Vagina (tissue), 2 donors: ENCODE data around the gene DBH. TPM values are rescaled to one million over a fixed set of nuclear protein-coding genes. Genes with fewer than 3 reads are reported as not detected.
"Not testable (repeated sequence)": the region's sequence is repeated elsewhere in the genome, so short reads cannot be mapped to it uniquely, and the experiment has no call there.

Experiments used
- DNase-seq, 2 donors: peaks; one replicate each; pipeline ENCODE4 v3.0.0-alpha.2; 2017; ENCODE audit errors: extremely low spot score in 2 of 2
- H3K27ac ChIP-seq: fragments of 200-600 bp; sonication (generic); one replicate; pipeline ENCODE4 v1.5.1; 2019
- H3K27me3 ChIP-seq: fragments of 200-600 bp; sonication (generic); one replicate; pipeline ENCODE4 v1.5.1; 2019
- H3K36me3 ChIP-seq, 2 donors: fragments of 200-600 bp; sonication (generic); one replicate each; pipeline ENCODE4 v1.5.1; 2017 to 2019
- H3K4me1 ChIP-seq: fragments of 200-600 bp; sonication (generic); one replicate; pipeline ENCODE4 v1.5.1; 2019
- H3K4me3 ChIP-seq, 2 donors: fragments of 200-600 bp; sonication (generic); 1 replicate in 1 of 2; 2 replicates in 1 of 2; pipeline ENCODE4 v1.5.1; 2016 to 2019
- H3K9me3 ChIP-seq: fragments of 200-600 bp; sonication (generic); one replicate; pipeline ENCODE4 v1.5.1; 2019
- CTCF ChIP-seq, 3 experiments: fragments of 450-650 bp in 2 of 3; fragments of 200-600 bp in 1 of 3; sonication (generic) in 1 of 3; IDR thresholded peaks; one replicate each; pipeline ENCODE4 v1.5.1; 2017 to 2019; ENCODE audit warnings: antibody characterized with exemption in 3 of 3, mild to moderate bottlenecking in 2 of 3, moderate library complexity in 2 of 3
- POLR2A ChIP-seq, 2 donors: fragments of 450-650 bp; IDR thresholded peaks; one replicate each; pipeline ENCODE4 v1.6.1; 2017; ENCODE audit warnings: antibody characterized with exemption in 2 of 2, mild to moderate bottlenecking in 2 of 2, moderate library complexity in 2 of 2
- POLR2AphosphoS5 ChIP-seq, 2 donors: sonication (generic); formaldehyde crosslinking; IDR thresholded peaks; one replicate each; pipeline ENCODE4 v1.9.0; 2017; ENCODE audit warnings: antibody characterized with exemption in 2 of 2, mild to moderate bottlenecking in 2 of 2, low read depth in 1 of 2; ENCODE audit not compliant: insufficient read depth in 1 of 2
- intact Hi-C: fragments of 100-400 bp; cut with DNase I; formaldehyde crosslinking; loops from one replicate; pipeline ENCODE4 v1.15.1; 2023
- total RNA-seq: library from RNA; depleted of rRNA; stranded (reverse); fragments of >200 nt; gene quantifications from one replicate; pipeline ENCODE4 v1.2.3, GENCODE V29; 2016

The DBH gene
- total RNA-seq, 1 donor from 2014 or later = 12.0 TPM

DNA sequence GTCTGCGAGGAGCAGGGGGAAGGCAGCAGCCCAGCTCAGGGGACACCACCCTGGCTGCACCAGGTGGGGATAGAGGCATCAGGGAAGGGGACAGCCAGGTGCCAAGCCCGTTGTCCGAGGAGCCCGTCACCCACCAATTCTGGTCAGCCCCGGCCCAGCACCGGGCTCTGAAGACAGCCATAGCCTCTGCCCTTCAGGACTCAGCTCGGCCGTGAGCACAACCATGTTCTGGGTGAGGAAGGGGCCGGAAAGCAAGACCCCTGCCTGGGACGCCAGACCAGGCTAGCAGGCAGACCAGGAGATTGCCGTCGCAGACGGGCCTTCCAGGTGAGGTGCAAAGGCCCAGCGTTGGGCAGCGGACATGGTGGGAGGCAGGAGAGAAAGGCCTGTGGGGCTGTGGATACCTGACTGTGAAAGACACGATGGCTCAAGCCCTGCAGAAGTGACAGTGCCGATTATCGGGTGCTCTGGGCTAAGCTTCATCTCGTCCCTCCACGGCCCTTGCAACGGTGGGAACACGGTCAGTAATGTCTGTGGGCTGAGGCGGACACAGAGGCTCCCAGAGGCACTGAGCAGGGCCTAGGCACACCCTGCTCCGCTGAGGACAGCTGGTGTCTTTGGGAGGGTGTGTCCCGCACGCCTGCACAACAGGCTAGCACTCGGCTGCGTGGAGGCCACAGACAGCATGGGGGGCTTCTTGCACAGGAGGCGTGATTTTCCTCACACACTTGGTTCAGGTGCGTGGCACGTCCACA, 36.5 kb downstream of the DBH start:
- no peak for DNase-seq
- H3K36me3 ChIP-seq = no peaks in the 10 kb centered on the region
- no peak overlapping the region for H3K27ac ChIP-seq
- H3K4me1 ChIP-seq = no peaks in the 10 kb centered on the region
- no peaks in the 10 kb centered on the region for H3K9me3 ChIP-seq
- H3K27me3 ChIP-seq = no peaks in the 10 kb centered on the region
- no peak overlapping the region for H3K4me3 ChIP-seq
- no peak for TF ChIP-seq POLR2A (IDR thresholded peaks at IDR 0.05)
- TF ChIP-seq POLR2AphosphoS5 (IDR thresholded peaks at IDR 0.05; ENCODE audit: insufficient read depth in 1 of 2, low read depth in 1 of 2) = no peak
- TF ChIP-seq CTCF (IDR thresholded peaks at IDR 0.05) = no peak
- intact Hi-C loops = no loop called here

DNA sequence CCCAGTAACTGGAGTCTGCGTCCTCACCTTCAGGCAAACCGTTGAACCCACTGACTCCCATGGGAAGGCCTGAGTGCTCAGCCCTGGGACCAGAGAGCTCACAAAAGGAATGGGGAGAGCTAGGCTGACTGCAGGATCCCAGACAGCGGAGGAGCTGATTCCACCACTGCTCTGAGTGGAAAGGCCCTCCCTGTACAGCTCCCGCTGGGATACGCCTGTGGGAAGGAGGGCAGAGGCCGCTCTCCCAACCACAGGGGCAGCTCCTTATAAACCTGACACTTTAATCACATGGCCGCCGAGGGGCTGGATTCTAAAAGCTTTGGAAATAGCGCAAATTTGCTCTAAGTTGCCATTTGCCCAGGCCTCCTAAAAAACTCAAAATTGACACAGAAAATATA, 37.1 kb downstream of the DBH start:
- intact Hi-C loops = no loop called here
- Histone ChIP-seq H3K4me3 (no peak overlapping the region), H3K27ac (no peak overlapping the region), H3K36me3 (no peaks in the 10 kb centered on the region), H3K4me1 (no peaks in the 10 kb centered on the region), H3K27me3 (no peaks in the 10 kb centered on the region), H3K9me3 (no peaks in the 10 kb centered on the region)
- no peak for DNase-seq
- TF ChIP-seq POLR2AphosphoS5 (IDR thresholded peaks at IDR 0.05; ENCODE audit: insufficient read depth in 1 of 2, low read depth in 1 of 2) (no peak), POLR2A (IDR thresholded peaks at IDR 0.05) (no peak), CTCF (IDR thresholded peaks at IDR 0.05) (no peak)

DNA sequence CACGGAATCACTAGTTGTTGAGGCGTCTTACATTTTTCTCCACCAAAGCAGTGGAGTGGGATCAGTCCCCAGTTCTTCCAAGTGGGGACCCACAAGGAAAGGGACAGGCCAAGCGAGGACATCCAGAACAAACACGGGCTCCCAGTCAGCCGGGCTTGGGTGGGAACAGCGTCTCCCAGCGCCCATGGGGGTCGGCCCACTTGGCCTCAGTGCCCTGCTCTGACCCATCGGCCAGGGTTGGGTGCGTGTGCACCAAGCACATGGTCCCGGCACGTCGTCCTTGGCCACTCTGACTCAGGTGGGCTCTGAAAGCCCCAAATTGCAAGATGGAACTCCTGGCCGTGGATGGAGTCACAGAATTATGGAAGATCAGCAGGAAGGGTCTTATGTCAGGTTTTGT, 37.9 kb downstream of the DBH start:
- Histone ChIP-seq H3K4me1 (no peaks in the 10 kb centered on the region), H3K4me3 (no peak overlapping the region), H3K27ac (no peak overlapping the region), H3K27me3 (no peaks in the 10 kb centered on the region), H3K36me3 (no peaks in the 10 kb centered on the region), H3K9me3 (no peaks in the 10 kb centered on the region)
- no peak for DNase-seq
- intact Hi-C loops = no loop called here
- TF ChIP-seq POLR2AphosphoS5 (IDR thresholded peaks at IDR 0.05; ENCODE audit: insufficient read depth in 1 of 2, low read depth in 1 of 2) (no peak), CTCF (IDR thresholded peaks at IDR 0.05) (no peak), POLR2A (IDR thresholded peaks at IDR 0.05) (no peak)

- H3K27me3 ChIP-seq, H3K27ac ChIP-seq, H3K9me3 ChIP-seq, intact Hi-C loops, DNase-seq, H3K4me3 ChIP-seq, H3K36me3 ChIP-seq, H3K4me1 ChIP-seq: not testable (repeated sequence)
These were observed 39.6 kb downstream of the DBH start for GRCh38 chr9:133675796-133676195.

- no peak for DNase-seq
- no peak overlapping the region for H3K27ac ChIP-seq
- H3K4me3 ChIP-seq = no peak overlapping the region
- H3K36me3 ChIP-seq = no peaks in the 10 kb centered on the region
- intact Hi-C loops = no loop called here
- no peaks in the 10 kb centered on the region for H3K27me3 ChIP-seq
- peaks cover 6% of the 10 kb centered on the region for H3K4me1 ChIP-seq
- TF ChIP-seq POLR2A (IDR thresholded peaks at IDR 0.05) (no peak), POLR2AphosphoS5 (IDR thresholded peaks at IDR 0.05; ENCODE audit: insufficient read depth in 1 of 2, low read depth in 1 of 2) (no peak), CTCF (IDR thresholded peaks at IDR 0.05) (no peak)
- no peaks in the 10 kb centered on the region for H3K9me3 ChIP-seq
These were observed 40.3 kb downstream of the DBH start for GRCh38 chr9:133676450-133676849.
